HCEC 1CT (cell line): Measurements from ENCODE around the gene IGLON5.

Experiments
- DNase-seq: peaks from one replicate; pipeline ENCODE4 v3.0.0-alpha.2; 2017

Gene IGLON5

DNA sequence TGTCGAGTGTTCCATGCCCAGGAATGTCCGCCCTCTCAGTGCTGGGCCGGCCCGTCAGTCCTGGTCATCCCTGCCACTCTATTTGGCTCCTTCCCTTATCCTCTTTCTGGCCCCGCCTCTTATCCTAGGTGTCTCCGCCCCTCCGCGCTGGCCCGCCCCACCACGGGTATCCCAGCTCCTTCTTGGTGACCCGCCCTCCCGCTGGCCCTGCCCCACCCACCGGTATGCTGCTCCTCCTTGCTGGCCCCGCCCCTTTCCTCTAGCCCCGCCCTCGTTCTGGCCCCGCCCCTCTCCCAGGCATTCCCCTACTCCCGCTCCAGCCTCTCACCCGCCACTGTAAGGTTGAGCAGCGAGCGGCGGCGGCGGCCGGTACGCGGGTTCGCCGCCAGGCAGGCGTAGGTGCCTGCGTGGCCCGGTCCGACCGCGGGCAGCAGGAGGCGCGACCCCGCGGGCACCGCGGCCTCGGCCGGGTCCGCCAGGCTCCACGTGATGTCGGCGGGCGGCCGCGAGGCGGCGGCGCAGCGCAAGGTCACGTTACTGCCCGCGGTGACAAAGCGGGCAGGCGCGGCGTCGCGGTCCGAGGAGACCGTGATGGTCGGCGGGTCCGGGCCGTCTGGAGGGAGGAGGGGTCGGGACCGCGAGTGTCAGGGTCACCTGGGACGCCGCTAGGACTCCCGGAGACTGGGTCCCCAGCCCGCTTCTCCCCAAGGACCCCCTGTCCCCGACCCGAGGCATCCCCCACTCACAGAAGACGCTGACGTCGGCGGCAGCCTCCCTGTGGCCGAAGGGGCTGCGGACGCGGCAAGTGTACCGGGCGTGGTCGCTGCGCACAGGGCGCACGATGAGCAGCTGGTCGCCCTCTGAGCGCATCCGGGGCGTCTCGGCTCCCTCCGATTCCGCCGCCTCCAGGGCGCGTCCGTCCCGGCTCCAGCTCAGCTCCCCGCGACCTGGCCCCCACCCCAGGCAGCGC is 28.5 kb downstream of the IGLON5 start:
- peak; percentile 96 for DNase-seq

DNA sequence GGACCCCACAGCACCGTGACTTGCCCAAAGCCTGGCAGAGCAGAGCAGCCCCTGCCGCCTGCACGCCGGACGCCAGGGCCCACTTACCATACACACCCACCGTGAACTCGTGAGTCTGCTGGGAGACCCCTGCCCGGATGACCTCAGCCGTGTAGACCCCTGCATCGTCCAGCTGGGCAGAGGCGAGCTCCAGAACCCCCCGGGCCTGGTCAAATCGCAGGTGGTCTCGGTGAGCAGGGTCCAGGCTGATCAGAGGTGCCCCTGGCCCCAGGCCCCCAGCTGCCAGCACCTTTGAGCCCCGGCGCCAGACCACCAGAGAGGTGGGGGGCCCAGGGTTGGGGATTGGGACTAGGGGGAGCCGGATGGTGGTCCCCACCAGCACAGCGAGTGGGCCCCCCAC is 29.6 kb downstream of the IGLON5 start:
- no peak for DNase-seq

DNA sequence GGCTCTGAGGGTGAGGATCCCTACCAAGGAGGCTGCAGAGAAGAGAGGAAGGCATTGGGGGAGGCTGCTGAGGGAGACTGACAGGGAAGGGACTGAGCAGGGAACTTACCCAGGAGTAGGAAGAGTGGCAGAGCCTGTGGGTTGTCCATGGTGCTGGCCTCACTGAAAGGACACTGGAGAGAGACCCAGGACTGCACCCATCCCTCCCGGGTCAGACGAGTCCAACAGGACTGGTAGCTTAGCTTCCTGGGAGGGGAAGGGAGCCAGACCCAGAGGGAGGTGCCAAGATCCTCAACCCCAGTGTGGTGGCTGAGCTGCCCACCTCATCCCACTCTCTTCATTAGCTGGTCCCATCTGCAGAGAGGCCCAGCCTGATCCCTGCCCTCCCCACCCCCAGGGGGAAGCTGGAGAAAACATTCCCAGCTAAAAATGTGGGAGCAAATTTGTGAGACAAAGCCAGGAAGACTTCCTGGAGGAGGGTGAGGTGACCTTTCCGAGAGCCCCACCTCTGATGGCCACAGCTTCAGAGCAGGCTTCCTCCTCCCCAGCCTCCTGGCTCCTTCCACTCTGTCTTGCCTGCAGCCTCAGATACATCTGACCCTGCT is 30.6 kb downstream of the IGLON5 start, which contains the start of gene VSIG10L:
VSIG10L (minus strand) TSS at position 164 of the 605 bp plus-strand sequence; CDS start at position 149, 15 bp downstream.
- no peak for DNase-seq

DNA sequence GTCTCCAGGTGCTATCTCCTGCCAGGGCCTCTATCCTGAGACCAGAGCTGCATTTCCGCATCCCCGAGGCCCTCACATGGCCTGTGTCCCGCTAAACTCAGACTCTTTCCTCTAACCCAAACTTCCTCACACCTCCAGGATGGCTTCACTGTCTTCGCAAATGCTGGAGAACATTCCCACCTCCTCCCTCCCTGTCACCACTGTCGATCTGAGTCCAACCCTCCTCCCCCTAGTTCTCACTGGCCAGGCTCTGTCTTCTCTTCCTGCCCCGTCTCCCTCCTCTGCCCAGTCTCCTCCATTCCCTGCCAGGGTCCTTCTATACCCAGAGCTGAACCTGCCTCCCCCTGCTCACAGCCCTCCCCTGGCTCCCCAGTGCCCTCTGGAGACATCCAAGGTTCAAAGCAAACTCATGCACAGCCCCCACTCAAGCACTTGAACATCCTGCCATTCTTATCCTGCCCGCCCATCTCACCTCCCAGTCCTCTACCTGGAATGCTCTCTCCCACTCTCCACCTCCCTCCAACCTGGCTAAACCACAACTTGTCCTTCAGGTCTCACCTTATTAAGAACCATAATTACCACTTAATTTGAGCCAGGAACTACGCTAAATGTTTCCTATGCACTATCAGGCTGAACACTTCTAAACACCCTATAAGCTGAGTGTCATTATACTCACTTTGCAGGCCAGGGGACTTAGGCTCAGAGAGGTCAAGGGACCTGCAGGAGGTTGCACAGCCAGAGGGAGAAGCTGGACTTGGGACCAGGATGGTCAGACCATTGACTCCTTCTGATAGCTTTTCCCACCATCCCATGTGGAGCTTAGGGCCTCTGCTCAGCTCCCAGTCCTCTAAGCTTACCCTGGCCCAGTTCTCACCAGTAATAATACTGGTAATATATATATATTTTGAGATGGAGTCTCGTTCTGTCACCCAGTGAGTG is 31.5 kb downstream of the IGLON5 start:
- no peak for DNase-seq

DNA sequence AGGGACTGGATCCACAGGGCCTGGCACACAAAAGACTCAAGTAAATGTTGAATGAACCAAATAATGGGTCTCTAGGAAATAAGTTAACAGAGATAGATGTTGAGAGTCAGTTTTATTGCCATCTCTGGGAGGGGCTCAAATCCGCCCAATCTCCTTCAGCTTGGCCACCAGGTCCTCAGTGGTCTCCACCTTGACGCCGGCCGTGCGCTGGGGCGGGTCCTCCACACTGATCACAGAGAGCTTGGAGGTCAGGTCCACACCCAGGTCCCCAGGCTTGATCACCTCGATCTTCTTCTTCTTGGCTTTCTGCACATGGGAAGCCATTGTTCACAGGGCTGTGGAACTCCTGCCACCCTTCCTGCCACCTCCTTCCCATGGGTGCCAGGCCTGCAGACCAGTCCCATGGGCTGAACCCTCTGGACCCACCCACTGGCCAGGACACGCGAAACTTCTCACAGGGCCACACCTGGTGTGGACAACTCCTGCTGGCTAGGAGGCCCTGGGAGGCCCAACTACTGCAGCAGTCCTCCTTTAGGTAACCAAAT is 33.7 kb downstream of the IGLON5 start:
- no peak for DNase-seq

DNA sequence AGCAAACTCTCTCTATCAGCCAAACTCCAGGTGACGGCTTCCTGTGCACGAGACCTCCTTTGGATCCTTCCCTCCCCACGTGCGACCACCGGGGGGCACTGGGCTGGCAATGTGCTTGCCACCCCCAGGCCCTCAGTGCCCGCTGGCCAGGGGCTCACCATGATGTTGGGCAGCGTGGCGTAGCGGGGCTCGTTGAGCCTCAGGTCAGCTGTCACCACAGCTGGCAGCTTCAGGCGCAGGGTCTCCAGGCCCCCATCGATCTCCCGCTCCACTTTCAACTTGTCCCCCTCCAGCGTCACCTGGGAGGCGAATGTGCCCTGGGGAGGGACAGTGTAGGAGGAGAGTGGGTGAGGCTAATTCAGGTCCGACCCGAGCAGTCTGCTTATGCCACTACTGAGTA is 35.3 kb downstream of the IGLON5 start:
- no peak for DNase-seq

DNA sequence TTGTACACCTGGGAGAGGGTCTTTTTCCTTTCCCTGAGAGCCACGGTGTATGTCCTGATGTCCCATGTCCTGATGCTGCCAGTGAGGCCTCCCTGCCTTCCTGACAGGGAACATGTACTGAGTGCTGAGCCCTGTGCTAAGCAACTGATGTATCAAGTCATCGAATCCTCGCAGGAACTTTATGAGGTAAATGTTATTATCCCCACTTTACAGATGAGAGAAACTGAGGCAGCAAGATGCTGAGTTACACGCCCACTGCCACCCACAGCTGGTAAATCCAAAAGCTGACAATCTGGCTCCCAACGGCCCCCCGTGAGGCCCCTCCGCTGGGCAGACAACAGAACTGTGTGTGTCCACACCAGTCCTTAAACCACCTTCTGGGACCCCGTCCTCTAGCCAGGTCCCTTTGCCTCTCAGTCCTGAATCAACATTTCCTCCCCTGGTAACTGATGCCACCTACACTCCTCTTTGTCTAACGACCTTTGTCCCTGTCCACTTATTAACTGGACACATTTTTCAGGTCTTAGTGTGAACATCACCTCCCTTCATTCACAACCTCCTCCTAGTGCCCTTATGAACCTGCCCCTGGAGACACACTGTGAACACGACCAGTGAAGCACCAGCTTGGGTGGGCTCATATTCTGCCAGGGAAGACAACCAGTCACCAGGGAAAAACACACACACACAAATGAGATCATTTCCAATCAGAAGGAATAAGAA is 35.9 kb downstream of the IGLON5 start:
- DNase-seq: no peak

DNA sequence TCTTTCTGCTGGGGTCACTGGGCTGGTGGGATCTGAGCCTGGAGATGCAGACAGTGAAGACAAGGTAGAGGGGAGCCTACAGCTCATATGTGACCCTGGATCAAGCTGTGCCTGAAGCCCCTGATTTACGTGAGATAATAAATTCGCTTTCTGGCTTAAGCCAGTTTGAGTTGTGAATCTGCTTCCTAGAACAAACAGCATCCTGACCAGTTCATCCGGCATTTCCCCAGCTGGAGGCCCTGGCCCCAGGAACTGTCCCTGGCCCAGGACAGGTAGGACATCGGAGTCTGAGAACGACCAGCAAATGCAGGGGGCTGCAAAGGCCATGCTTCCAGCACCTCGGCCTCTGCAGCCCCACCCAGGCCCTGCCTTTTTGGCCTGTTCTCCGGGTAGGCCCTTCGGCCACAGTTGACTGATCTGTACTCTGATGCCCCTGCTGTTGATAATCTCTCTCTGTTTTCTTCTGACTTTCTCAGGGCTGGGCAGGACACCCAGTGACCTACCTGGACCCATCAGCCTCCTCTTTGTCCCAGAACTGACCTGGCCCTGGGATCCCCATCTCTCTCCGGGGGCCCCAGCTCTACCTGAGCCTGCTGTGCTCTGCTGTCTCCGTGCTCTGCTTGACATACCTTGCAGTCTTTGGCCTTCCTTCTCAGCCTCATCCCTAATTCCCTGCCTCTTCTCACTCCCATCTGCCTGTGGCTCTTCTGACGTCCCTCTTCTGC is 40.0 kb downstream of the IGLON5 start:
- DNase-seq: no peak

DNA sequence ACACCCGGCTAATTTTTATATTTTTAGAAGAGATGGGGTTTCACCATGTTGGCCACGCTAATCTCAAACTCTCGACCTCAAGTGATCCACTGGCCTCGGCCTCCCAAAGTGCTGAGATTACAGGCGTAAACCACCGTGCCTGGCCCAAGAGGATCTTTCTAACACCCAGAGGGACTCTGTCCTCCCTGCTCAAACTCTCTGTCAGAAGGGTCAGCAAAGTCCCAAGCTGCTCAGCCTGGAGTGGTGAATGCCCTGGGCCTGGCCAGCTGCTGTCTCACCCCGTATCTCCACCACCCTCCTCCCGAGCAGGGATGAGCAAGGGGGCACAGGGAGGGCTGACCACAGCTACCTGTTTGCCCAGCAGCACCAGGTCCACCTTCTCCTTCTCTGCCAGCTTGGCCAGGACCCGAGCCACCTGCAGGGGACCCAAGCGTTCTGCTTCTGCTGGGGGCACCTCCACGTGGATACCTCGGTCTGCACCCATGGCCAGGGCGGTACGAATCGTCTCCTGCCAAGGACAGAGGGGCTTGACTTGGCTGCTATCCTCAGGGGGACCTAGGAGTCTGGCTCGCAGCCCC is 41.4 kb downstream of the IGLON5 start:
- no peak for DNase-seq

DNA sequence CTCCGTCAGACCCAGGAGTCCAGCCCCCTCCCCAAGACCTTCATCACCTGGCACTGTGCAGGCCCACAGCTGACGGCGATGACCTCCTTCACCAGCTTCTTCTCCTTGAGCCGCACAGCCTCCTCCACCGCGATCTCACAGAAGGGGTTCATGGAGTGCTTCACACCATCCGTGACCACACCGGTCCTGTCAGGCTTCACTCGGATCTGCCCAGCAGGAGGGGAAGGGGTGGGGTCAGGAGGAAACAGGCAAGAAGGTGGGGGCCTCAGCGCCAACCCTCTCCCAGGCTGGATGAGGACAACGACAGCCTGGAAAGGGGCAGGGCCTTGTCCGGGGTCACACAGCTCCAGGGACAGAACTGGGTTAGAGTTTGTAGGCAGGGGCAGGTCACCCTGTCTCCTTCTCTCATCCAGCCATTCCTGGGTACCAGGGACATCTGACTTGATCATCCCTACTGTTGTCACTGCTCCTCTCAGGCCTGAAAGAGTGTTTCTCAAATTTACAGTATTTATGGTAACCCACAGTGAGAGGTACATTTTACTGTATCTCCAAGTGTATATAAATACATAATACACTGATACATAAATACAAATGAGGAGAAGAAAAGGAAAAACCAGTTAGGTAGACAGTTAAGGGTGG is 42.8 kb downstream of the IGLON5 start:
- no peak for DNase-seq

DNA sequence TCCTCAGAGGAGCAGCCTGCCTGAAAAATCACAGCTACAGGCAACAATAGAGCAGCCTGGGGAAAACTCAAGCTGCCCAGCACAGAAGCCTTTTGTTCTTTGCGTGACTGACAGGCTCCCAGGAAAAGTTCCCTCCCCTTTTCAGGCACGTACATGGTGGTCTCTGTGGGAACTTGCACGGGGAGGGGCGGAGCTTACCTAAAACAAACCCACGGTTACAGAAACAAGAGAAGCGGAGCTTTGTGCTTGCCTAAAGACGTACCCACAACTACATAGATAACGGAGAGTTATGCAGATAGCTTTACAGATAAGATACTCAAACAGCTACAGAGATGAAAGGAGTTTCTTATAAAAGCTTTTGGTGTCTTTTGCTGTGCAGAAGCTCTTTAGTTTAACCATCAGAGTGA is 43.3 kb downstream of the IGLON5 start:
- DNase-seq: no peak

DNA sequence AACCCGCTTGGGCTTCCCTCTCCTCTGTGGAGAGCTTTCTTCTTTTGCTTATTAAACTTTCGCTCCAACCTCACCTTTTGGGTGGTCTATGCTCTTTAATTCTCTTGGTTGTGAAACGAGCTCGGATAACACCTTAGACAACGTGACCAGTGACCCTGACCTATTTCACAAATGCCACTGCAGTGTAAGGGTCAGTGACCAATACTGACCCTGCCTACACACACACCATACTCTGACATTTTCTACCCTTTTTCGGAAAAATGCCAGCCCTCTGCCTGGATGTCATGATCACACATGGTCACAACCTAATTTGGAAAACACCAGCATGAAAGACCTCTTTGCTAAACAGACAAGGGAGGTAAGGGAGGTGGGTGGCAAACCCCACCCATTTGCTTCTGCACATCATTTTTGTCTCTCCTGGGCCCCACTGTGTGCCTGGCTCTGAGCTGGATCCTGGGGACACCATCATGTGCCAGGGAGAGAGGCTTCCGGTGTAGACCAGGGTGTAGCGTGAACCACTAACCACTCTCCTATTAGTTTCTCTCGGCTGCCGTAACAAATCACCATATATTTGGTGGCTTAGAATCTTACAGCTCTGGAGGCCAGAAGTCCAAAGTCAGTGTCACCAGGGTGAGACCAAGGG is 44.8 kb downstream of the IGLON5 start:
- DNase-seq: no peak

DNA sequence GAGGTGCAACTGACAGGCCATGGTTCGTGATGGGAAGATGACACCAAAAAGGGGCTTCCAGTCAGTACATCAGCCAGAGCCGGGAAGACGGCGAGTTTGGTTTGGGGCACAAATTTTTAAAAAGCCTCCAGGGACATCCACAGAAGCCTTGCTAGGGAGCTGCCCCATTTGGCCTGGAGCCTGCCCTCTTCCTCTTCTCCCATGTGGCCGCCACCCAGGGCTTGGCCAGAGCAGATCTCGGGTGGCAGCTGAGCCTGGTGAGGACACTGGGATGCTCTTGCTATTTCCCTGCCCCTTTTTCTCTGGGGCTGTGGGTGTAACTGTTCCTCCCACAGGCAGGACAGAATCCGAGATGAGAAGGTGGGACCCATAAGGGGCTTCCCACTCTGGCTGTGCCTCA is 46.5 kb downstream of the IGLON5 start:
- no peak for DNase-seq

DNA sequence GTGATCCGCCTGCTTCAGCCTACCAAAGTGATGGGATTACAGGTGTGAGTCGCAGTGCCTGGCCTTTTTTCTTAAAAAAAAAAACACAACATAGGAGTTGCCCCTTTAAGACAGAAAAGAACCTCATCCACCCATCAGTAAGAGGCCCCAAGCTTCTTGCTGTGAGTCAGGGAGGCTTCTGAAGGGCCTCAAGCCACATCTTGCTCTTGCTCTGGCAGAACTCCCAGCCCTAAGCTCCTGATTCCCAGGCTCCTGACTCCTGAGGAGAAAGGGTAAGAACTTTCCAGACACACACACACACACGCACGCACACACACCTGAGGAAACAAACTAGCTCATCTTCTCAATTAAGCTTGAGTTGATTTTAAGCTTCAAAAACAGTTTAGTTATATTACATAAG is 47.9 kb downstream of the IGLON5 start:
- DNase-seq: peak; percentile 81

DNA sequence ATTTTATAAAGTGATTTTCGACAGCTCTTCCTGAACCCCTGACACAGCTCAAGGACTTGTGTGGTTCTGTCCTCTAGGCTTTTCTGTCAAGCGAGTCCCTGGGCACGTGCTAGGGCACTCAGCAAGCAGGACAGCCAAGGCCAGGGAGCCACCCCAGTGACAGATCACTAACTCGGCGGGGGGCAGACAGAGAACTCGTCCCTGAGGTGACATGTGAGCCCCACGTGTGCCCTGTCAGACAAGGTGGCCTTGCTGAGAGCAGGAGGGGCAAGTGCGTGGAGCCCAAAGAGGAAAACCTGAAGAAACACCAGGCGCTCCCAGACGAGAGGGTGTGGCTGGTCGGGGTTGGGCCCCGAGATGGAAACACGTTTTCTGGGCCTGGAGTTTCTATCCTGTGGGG is 49.8 kb downstream of the IGLON5 start:
- DNase-seq: no peak

DNA sequence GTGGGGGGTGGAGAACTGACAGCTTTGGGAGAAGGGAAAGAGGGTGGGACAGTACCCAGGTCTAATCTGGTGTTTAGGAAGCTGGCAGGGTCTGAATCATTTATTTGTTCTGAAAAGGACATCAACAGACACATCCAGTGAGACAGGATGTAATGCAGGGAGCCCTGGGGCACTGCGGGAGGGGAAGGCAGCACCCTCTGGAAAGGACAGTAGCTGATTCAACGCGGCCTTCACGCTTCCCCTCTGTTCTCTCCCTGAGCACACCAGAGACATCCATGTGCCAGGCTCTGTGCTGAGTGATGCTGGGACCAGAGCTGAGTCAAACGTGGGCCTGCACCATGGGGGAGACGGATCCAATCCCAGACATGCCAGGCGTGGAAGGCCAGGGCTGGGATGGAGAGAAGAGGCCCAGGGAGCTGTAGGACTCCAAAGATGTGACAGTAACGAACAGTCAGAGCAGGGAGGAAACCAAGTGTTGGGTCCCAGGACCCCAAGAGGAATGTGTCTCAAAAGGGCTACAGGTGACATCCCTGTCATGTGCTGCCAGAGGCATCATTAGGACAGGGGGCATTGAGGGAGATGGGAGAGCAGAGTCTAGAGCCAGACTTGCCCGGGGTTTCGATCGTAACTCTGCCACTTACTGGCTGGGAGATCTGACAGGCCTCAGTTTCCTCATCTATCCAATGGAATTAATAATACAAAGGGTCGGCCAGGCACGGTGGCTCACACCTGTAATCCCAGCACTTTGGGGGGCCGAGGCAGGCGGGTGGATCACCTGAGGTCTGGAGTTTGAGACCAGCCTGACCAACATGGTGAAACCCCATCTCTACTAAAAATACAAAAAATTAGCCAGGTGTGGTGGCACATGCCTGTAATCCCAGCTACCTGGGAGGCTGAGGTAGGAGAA is 53.0 kb downstream of the IGLON5 start:
- no peak for DNase-seq

DNA sequence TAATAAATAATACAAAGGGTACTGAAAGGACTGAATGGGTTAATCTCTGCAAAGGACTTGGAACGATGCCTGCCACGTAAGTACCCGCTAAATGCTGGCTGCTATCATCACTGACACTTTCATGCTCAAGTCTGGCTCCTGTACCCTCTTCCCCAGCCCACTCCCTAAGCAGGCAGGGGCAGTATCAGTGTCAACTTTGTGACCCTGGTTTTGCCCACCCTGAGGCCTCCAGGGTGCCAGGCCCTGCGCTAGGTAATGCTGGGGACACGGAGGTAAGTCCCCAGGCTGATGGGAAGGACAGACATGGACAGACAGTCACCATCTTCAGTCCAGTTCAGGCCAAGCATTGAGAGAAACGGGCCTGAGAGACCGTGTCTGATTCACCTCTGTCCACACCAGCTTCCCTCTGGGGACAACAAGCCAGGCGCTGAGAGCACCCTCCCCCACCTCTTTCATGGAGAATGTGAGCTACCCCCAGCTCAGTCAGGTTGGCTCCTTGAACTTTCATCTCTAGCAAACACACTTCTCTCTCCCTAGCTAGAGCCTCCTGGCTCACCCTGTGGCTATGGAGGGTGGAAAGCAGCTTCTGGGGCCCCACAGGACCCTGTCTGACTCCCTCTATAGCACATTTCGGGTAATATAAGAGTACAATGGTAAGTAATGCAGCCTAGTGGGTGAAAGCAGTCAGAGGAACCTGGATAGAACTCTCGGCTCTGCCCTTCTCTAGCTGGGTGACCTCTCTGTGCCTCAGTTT is 53.9 kb downstream of the IGLON5 start:
- peak; percentile 45 for DNase-seq

DNA sequence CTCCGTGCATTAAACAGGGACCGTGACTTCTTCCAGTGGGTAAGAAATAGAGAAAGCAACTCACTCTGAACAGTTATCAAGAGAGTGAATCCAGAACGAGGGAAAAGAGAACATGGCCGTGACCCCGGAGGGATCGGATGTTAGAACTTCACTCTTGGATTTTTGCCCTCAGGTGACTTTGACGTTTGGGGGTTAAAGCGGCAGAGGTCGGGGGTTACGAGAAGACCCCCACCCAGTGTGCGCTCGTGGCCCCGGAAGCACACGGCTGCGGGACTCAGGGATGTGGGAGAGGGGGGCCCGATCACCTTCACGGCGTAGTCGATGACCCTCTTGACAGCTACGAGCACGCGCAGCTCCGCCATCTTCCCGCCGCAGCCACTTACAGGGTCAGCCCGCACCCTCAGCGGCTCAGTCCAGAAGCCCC is 54.5 kb downstream of the IGLON5 start, which contains the start of gene ETFB:
ETFB (minus strand) TSS at position 424 of the 424 bp plus-strand sequence; CDS start at position 362, 62 bp downstream.
- no peak for DNase-seq
